ENCODE results near the gene PDZD2.
"Not testable (repeated sequence)": the region's sequence is repeated elsewhere in the genome, so short reads cannot be mapped to it uniquely, and the experiment has no call there.

The PDZD2 gene

DNA sequence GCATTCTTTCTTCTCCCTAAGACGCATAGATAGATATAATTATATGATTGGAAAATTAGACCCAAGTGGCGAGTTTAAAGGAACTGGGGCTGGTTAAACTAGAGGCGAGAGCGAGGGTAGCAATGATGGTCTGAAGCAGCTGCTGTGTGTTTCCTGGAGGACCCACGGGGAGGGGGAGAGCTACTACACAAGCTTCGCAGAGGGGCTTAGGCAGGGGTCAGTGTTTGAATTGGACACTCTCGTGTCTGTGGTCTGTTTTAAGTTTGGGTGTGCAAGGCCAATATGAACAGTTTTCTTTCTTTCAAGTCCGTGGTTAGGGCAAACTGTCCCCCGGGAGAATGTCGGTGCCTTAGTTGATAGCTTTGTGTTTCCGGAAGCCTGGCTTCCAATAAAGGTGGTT, 43.1 kb downstream of the PDZD2 start:
- Histone ChIP-seq H3K79me2 (ENCODE audit: insufficient read depth, low read length) (no peaks in the 10 kb centered on the region), H3K36me3 (ENCODE audit: insufficient read depth, low read length) (no peaks in the 10 kb centered on the region), H3K4me3 (ENCODE audit: low read depth in 1 of 2, low read length in 2 of 2) (no peak overlapping the region), H3K9me3 (ENCODE audit: insufficient read depth, low read length, severe bottlenecking) (no peaks in the 10 kb centered on the region), H3K4me1 (ENCODE audit: insufficient read depth, low read length) (no peaks in the 10 kb centered on the region), H3K27me3 (ENCODE audit: insufficient read depth, low read length, poor library complexity) (no peaks in the 10 kb centered on the region), H3K27ac (ENCODE audit: low read length) (no peak overlapping the region), H3K4me2 (ENCODE audit: insufficient read depth, low read length) (no peak overlapping the region), H4K20me1 (ENCODE audit: insufficient read depth, low read length) (no peaks in the 10 kb centered on the region), H2AFZ (ENCODE audit: low read depth, low read length) (no peak overlapping the region), H3K9ac (ENCODE audit: low read depth, low read length) (no peak overlapping the region)
- DNase-seq (no peak), ATAC-seq (ENCODE audit: insufficient read depth, low read depth) (no peak)
- TF ChIP-seq CTCF (IDR thresholded peaks at IDR 0.05; ENCODE audit: borderline replicate concordance, extremely low read depth, low read length, poor library complexity, severe bottlenecking) (no peak), EZH2 (IDR thresholded peaks at IDR 0.05; ENCODE audit: borderline replicate concordance, low read depth, low read length, severe bottlenecking) (no peak)

DNA sequence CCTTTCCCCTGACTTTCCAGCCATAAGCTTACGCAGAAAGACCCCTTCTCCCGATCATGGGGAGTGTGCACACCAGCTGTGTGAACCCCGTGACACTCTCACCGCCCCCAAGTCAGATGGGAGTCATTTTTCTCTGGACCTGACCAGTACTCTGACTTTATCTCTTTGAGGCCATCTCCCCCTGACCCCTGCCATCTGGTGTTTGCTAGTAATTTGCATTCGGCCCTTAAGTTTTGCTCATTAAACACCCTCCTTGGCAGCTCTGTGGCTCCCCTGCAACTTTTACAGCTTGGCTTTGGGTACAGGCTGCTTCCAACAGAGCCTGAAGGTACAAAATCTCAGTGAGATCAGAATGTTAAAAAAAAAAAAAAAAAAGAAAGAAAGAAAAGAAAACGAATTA, 43.9 kb downstream of the PDZD2 start:
- Histone ChIP-seq H3K79me2 (ENCODE audit: insufficient read depth, low read length) (no peaks in the 10 kb centered on the region), H3K4me3 (ENCODE audit: low read depth in 1 of 2, low read length in 2 of 2) (no peak overlapping the region), H4K20me1 (ENCODE audit: insufficient read depth, low read length) (no peaks in the 10 kb centered on the region), H3K27ac (ENCODE audit: low read length) (no peak overlapping the region), H3K27me3 (ENCODE audit: insufficient read depth, low read length, poor library complexity) (no peaks in the 10 kb centered on the region), H3K4me1 (ENCODE audit: insufficient read depth, low read length) (no peaks in the 10 kb centered on the region), H3K36me3 (ENCODE audit: insufficient read depth, low read length) (no peaks in the 10 kb centered on the region), H3K9ac (ENCODE audit: low read depth, low read length) (no peak overlapping the region), H3K4me2 (ENCODE audit: insufficient read depth, low read length) (no peak overlapping the region), H2AFZ (ENCODE audit: low read depth, low read length) (no peak overlapping the region), H3K9me3 (ENCODE audit: insufficient read depth, low read length, severe bottlenecking) (no peaks in the 10 kb centered on the region)
- TF ChIP-seq EZH2 (IDR thresholded peaks at IDR 0.05; ENCODE audit: borderline replicate concordance, low read depth, low read length, severe bottlenecking) (no peak), CTCF (IDR thresholded peaks at IDR 0.05; ENCODE audit: borderline replicate concordance, extremely low read depth, low read length, poor library complexity, severe bottlenecking) (no peak)
- ATAC-seq (ENCODE audit: insufficient read depth, low read depth) (no peak), DNase-seq (no peak)

- Histone ChIP-seq H3K79me2 (ENCODE audit: insufficient read depth, low read length) (no peaks in the 10 kb centered on the region), H3K9ac (ENCODE audit: low read depth, low read length) (no peak overlapping the region), H3K36me3 (ENCODE audit: insufficient read depth, low read length) (no peaks in the 10 kb centered on the region), H3K27me3 (ENCODE audit: insufficient read depth, low read length, poor library complexity) (no peaks in the 10 kb centered on the region), H3K4me1 (ENCODE audit: insufficient read depth, low read length) (no peaks in the 10 kb centered on the region), H3K4me2 (ENCODE audit: insufficient read depth, low read length) (no peak overlapping the region), H3K9me3 (ENCODE audit: insufficient read depth, low read length, severe bottlenecking) (no peaks in the 10 kb centered on the region), H3K27ac (ENCODE audit: low read length) (no peak overlapping the region), H2AFZ (ENCODE audit: low read depth, low read length) (no peak overlapping the region), H3K4me3 (ENCODE audit: low read depth in 1 of 2, low read length in 2 of 2) (no peak overlapping the region), H4K20me1 (ENCODE audit: insufficient read depth, low read length) (no peaks in the 10 kb centered on the region)
- ATAC-seq (ENCODE audit: insufficient read depth, low read depth) (no peak), DNase-seq (no peak)
- no peak for TF ChIP-seq CTCF (IDR thresholded peaks at IDR 0.05; ENCODE audit: borderline replicate concordance, extremely low read depth, low read length, poor library complexity, severe bottlenecking)
- TF ChIP-seq EZH2 (IDR thresholded peaks at IDR 0.05; ENCODE audit: borderline replicate concordance, low read depth, low read length, severe bottlenecking): no peak
These were observed 49.7 kb downstream of the PDZD2 start for GRCh38 chr5:31688515-31689092.

DNA sequence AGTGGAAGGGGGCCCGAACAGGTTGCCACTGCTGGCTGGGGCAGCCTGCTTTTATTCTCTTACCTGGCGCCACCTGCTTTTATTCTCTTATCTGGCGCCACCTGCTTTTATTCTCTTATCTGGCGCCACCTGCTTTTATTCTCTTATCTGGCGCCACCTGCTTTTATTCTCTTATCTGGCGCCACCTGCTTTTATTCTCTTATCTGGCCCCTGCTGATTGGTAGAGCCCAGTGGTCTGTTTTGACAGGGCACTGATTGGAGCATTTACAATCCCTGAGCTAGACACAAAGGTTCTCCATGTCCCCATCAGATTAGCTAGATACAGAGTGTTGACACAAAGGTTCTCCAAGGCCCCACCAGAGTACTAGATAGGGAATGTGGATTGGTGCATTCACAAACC, 52.5 kb downstream of the PDZD2 start:
- ATAC-seq (ENCODE audit: insufficient read depth, low read depth): not testable (repeated sequence)

More for the DNA sequence above, 52.5 kb downstream of the PDZD2 start:
- DNase-seq; H4K20me1 ChIP-seq (ENCODE audit: insufficient read depth, low read length); H2AFZ ChIP-seq (ENCODE audit: low read depth, low read length); H3K9me3 ChIP-seq (ENCODE audit: insufficient read depth, low read length, severe bottlenecking); H3K79me2 ChIP-seq (ENCODE audit: insufficient read depth, low read length); H3K4me2 ChIP-seq (ENCODE audit: insufficient read depth, low read length); H3K27me3 ChIP-seq (ENCODE audit: insufficient read depth, low read length, poor library complexity); H3K27ac ChIP-seq (ENCODE audit: low read length); H3K36me3 ChIP-seq (ENCODE audit: insufficient read depth, low read length); H3K4me1 ChIP-seq (ENCODE audit: insufficient read depth, low read length); H3K9ac ChIP-seq (ENCODE audit: low read depth, low read length); H3K4me3 ChIP-seq (ENCODE audit: low read depth in 1 of 2, low read length in 2 of 2): not testable (repeated sequence)
